ENCODE results near the gene RIMBP2.

DNA sequence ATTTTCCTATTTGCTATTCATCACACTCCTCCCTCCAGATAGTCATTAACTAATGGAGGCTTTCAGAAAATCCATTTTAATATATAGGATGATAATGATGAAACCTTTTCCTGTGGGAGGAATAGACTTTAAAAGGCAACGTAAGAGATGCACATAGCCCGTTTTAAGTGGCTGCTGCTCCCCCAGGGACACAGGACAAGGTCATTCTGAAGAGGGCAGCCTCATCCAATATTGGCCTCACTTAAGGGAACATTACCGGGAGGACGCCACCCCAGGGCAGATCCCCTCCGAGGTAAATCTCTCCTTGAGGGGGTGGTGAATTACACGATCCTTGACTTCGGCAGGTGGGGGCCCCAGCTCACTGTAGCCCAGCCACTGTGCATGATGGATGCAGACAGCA, 246.5 kb downstream of the RIMBP2 start:
- TF ChIP-seq, protein P1, sequence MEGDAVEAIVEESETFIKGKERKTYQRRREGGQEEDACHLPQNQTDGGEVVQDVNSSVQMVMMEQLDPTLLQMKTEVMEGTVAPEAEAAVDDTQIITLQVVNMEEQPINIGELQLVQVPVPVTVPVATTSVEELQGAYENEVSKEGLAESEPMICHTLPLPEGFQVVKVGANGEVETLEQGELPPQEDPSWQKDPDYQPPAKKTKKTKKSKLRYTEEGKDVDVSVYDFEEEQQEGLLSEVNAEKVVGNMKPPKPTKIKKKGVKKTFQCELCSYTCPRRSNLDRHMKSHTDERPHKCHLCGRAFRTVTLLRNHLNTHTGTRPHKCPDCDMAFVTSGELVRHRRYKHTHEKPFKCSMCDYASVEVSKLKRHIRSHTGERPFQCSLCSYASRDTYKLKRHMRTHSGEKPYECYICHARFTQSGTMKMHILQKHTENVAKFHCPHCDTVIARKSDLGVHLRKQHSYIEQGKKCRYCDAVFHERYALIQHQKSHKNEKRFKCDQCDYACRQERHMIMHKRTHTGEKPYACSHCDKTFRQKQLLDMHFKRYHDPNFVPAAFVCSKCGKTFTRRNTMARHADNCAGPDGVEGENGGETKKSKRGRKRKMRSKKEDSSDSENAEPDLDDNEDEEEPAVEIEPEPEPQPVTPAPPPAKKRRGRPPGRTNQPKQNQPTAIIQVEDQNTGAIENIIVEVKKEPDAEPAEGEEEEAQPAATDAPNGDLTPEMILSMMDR (IDR thresholded peaks at IDR 0.05; ENCODE audit: borderline replicate concordance, extremely low read depth, low read length, poor library complexity, severe bottlenecking), result no peak
- no peak for TF ChIP-seq EZH2 (IDR thresholded peaks at IDR 0.05; ENCODE audit: borderline replicate concordance, low read depth, low read length, severe bottlenecking)
